ENCODE results near the gene FBN1.

Gene FBN1

DNA sequence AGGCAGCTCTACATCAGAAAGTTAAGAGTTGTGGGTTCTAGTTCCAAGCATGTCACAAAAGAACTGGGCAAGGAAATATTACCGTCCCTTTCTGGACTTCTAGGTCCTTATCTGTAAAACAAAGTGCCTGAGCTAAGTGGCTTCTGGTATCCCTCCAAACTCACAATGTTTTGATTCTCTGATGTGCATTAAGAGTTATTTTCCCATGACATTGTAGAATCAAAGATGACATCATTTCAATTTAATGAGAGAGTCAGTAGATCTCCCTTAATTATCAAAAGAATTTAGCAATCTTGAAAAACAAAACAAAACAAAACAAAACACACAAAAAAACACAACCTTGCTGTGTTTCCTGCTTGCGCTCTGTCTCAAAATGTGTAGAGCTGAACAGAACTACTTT is 225.6 kb downstream of the FBN1 start:
- DNase-seq (ENCODE audit: low spot score) (no peak), ATAC-seq (ENCODE audit: low read depth) (no peak)
- H3K27me3 ChIP-seq (ENCODE audit: insufficient read depth, poor library complexity, severe bottlenecking) = no peaks in the 10 kb centered on the region
- no peak overlapping the region for H3K27ac ChIP-seq (ENCODE audit: poor library complexity, severe bottlenecking)
- 0 out of 2 replicates have a peak, but pooled peaks cover 5% of the 10 kb centered on the region for H3K36me3 ChIP-seq (ENCODE audit: low read depth)
- no peak overlapping the region for H3K4me3 ChIP-seq (ENCODE audit: severe bottlenecking)
- H3K4me1 ChIP-seq (ENCODE audit: insufficient read depth, poor library complexity, severe bottlenecking) = peaks cover 20% of the 10 kb centered on the region
- H3K9me3 ChIP-seq (ENCODE audit: severe bottlenecking) = no peaks in the 10 kb centered on the region
- TF ChIP-seq, protein P1, sequence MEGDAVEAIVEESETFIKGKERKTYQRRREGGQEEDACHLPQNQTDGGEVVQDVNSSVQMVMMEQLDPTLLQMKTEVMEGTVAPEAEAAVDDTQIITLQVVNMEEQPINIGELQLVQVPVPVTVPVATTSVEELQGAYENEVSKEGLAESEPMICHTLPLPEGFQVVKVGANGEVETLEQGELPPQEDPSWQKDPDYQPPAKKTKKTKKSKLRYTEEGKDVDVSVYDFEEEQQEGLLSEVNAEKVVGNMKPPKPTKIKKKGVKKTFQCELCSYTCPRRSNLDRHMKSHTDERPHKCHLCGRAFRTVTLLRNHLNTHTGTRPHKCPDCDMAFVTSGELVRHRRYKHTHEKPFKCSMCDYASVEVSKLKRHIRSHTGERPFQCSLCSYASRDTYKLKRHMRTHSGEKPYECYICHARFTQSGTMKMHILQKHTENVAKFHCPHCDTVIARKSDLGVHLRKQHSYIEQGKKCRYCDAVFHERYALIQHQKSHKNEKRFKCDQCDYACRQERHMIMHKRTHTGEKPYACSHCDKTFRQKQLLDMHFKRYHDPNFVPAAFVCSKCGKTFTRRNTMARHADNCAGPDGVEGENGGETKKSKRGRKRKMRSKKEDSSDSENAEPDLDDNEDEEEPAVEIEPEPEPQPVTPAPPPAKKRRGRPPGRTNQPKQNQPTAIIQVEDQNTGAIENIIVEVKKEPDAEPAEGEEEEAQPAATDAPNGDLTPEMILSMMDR (IDR thresholded peaks at IDR 0.05; ENCODE audit: poor library complexity, severe bottlenecking) = no peak

DNA sequence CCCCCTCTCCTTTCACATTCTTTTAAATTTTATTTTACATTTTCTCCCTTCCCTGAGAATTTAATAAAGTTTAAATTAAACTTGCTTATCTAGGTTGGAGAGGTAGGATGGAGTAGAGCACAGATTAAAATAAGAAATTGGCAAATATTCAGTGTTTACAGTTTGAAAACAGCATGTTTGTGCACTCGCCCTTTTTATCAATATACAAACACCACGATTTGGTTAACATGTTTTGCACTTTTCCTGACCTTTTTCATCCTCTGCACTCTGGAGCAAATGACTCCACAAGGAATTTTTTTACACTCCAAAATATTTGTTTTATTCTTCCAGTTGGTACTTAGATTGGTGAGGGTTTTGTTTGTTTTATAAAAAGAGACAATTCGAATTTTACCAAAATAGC is 227.2 kb downstream of the FBN1 start:
- DNase-seq (ENCODE audit: low spot score) (no peak), ATAC-seq (ENCODE audit: low read depth) (no peak)
- H3K27me3 ChIP-seq (ENCODE audit: insufficient read depth, poor library complexity, severe bottlenecking) = no peaks in the 10 kb centered on the region
- TF ChIP-seq, protein P1 (IDR thresholded peaks at IDR 0.05; ENCODE audit: poor library complexity, severe bottlenecking) = no peak
- H3K4me1 ChIP-seq (ENCODE audit: insufficient read depth, poor library complexity, severe bottlenecking) = peaks cover 12% of the 10 kb centered on the region
- no peaks in the 10 kb centered on the region for H3K9me3 ChIP-seq (ENCODE audit: severe bottlenecking)
- 0 out of 2 replicates have a peak, but pooled peaks cover 5% of the 10 kb centered on the region for H3K36me3 ChIP-seq (ENCODE audit: low read depth)
- H3K4me3 ChIP-seq (ENCODE audit: severe bottlenecking) = no peak overlapping the region
- no peak overlapping the region for H3K27ac ChIP-seq (ENCODE audit: poor library complexity, severe bottlenecking)

DNA sequence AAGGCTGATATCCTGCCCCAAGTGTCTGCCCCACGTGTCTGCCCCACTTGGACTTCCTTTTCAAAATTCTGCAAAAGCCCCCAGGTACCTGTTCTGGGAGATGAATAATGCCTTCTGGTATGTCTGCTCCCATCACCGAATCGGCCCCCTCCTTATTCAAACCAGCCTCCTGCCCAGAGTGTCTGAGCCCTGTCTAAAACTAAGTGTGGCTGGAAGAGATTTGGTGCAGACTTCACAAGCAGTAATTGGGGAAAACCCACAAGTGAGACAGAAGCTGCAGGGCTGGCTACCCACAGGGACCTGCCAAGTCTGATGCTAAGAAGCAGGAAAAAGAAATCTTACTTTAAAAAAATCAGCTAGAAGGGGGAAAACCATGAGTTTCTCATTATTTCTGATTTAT is 229.2 kb downstream of the FBN1 start:
- Histone ChIP-seq H3K4me1 (ENCODE audit: insufficient read depth, poor library complexity, severe bottlenecking) (peaks cover 12% of the 10 kb centered on the region), H3K4me3 (ENCODE audit: severe bottlenecking) (no peak overlapping the region), H3K27ac (ENCODE audit: poor library complexity, severe bottlenecking) (no peak overlapping the region), H3K9me3 (ENCODE audit: severe bottlenecking) (no peaks in the 10 kb centered on the region), H3K36me3 (ENCODE audit: low read depth) (0 out of 2 replicates have a peak, but pooled peaks cover 3% of the 10 kb centered on the region), H3K27me3 (ENCODE audit: insufficient read depth, poor library complexity, severe bottlenecking) (no peaks in the 10 kb centered on the region)
- DNase-seq (ENCODE audit: low spot score) (no peak), ATAC-seq (ENCODE audit: low read depth) (no peak)
- TF ChIP-seq, protein P1 (IDR thresholded peaks at IDR 0.05; ENCODE audit: poor library complexity, severe bottlenecking) = no peak

DNA sequence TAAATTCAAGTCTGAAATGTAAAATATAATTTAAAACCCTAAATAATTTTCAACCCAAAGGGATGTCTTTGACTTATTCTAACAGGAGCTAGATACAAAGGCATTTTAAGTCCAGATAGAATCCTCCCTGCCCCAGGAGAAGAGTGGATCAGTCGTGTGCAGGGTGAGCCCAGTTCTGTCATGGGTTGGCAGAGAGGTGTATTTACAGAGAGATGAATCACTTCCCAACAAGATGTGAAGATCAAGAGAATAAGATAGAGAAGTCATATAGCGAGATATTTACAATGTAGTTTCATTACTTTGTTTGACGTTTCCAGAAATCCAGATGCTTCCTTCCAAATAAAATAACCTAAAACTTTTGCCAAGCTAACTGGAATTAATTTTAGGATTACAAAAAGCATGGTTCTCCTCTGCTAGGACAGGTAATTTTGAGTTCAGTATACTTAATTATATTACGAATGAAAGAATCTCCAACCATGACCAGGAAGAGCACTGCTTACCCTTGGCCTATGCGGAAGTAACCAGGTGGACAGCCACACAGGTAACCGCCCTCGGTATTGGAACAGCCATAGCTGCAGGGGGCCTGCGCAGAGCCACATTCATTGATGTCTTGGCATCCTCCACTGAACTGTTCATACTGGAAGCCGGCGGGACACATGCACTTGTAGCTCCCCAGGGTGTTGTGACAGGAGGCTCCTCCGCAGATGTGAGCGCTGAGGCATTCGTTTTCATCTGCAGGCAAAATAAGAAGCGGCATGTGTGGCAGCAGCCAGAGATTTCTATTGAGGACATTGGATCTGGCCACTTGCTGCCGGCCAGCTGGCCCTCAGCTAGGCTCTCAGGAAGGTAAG is 230.2 kb downstream of the FBN1 start:
- Histone ChIP-seq H3K4me3 (ENCODE audit: severe bottlenecking) (no peak overlapping the region), H3K9me3 (ENCODE audit: severe bottlenecking) (no peaks in the 10 kb centered on the region), H3K36me3 (ENCODE audit: low read depth) (0 out of 2 replicates have a peak, but pooled peaks cover 2% of the 10 kb centered on the region), H3K4me1 (ENCODE audit: insufficient read depth, poor library complexity, severe bottlenecking) (peaks cover 12% of the 10 kb centered on the region), H3K27me3 (ENCODE audit: insufficient read depth, poor library complexity, severe bottlenecking) (no peaks in the 10 kb centered on the region), H3K27ac (ENCODE audit: poor library complexity, severe bottlenecking) (peak overlapping the region; percentile 39)
- ATAC-seq (ENCODE audit: low read depth) (peak; percentile 99), DNase-seq (ENCODE audit: low spot score) (no peak)
- TF ChIP-seq, protein P1 (IDR thresholded peaks at IDR 0.05; ENCODE audit: poor library complexity, severe bottlenecking) = no peak

DNA sequence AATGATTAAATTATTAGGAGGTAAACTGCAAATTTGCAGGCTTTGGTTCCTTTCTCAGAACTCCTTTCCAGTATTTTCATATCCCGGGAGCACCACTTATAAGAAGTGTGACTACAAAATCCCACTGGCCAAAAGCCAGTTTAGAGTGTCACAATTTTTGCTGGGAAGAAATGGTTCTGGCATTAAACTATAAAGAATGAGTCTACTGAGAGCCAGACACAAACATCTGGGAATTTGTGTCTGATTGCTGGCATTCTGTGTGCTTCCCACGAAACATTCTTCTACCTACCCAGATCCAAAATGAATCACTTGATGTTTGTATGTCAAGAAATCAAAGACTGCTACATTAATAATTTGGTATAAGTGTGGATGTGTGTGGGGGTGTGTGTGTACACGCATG is 231.5 kb downstream of the FBN1 start:
- no peak overlapping the region for H3K4me3 ChIP-seq (ENCODE audit: severe bottlenecking)
- H3K4me1 ChIP-seq (ENCODE audit: insufficient read depth, poor library complexity, severe bottlenecking) = peaks cover 12% of the 10 kb centered on the region
- 0 out of 2 replicates have a peak, but pooled peaks cover 4% of the 10 kb centered on the region for H3K36me3 ChIP-seq (ENCODE audit: low read depth)
- H3K9me3 ChIP-seq (ENCODE audit: severe bottlenecking) = no peaks in the 10 kb centered on the region
- H3K27ac ChIP-seq (ENCODE audit: poor library complexity, severe bottlenecking) = no peak overlapping the region
- DNase-seq (ENCODE audit: low spot score) = no peak
- H3K27me3 ChIP-seq (ENCODE audit: insufficient read depth, poor library complexity, severe bottlenecking) = no peaks in the 10 kb centered on the region
- no peak for ATAC-seq (ENCODE audit: low read depth)
- TF ChIP-seq, protein P1 (IDR thresholded peaks at IDR 0.05; ENCODE audit: poor library complexity, severe bottlenecking) = no peak
